Measurements from ENCODE around the gene FOXK1. TPM values are rescaled to one million over a fixed set of nuclear protein-coding genes. Genes with fewer than 3 reads are reported as not detected.

The FOXK1 gene
- total RNA-seq, 1 donor from 2014 or later: 53.6 TPM

GRCh38 chr7:4667776-4668509 is 14.2 kb upstream of the FOXK1 start:
- Histone ChIP-seq H3K4me1 (ENCODE audit: insufficient read depth, low read length) (peaks cover 32% of the 10 kb centered on the region), H3K4me2 (ENCODE audit: low read length) (peak overlapping the region; percentile 80), H3K27ac (ENCODE audit: low read depth, low read length) (peak overlapping the region; percentile 97), H3K36me3 (ENCODE audit: insufficient read depth, low read length) (no peaks in the 10 kb centered on the region), H3K27me3 (ENCODE audit: insufficient read depth, low read length) (no peaks in the 10 kb centered on the region), H3K4me3 (ENCODE audit: insufficient read depth, low read depth, low read length) (no peak overlapping the region), H4K20me1 (ENCODE audit: insufficient read depth, low read length) (no peaks in the 10 kb centered on the region), H3K9me3 (ENCODE audit: insufficient read depth, low read depth, low read length) (peaks cover 5% of the 10 kb centered on the region), H3K9ac (ENCODE audit: low read length) (peak overlapping the region; percentile 81), H3K79me2 (ENCODE audit: insufficient read depth, low read length) (no peaks in the 10 kb centered on the region), H2AFZ (ENCODE audit: low read depth, low read length) (peak overlapping the region; percentile 74)
- peaks cover 9% of the 10 kb centered on the region for H3K9me3 Mint-ChIP-seq (ENCODE audit: unreplicated experiment)
- FAIRE-seq (no peak), DNase-seq (ENCODE audit: low read depth) (peak; percentile 97)
- TF ChIP-seq CTCF (IDR thresholded peaks at IDR 0.05; ENCODE audit: insufficient read depth, low read depth, low read length) (no peak), EZH2 (IDR thresholded peaks at IDR 0.05; ENCODE audit: insufficient read depth, low read length) (no peak)
- no peaks in the 10 kb centered on the region for H3K36me3 Mint-ChIP-seq (ENCODE audit: low read depth, unreplicated experiment)
- H3K27me3 Mint-ChIP-seq (ENCODE audit: low read depth, unreplicated experiment): peaks cover 12% of the 10 kb centered on the region
- H3K4me3 Mint-ChIP-seq (ENCODE audit: unreplicated experiment): peak overlapping the region; percentile 22
- peak overlapping the region; percentile 99 for H3K27ac Mint-ChIP-seq (ENCODE audit: unreplicated experiment)
- peaks cover 11% of the 10 kb centered on the region for H3K4me1 Mint-ChIP-seq (ENCODE audit: low read depth, unreplicated experiment)

- Histone ChIP-seq H3K9ac (ENCODE audit: low read length) (peak overlapping the region; percentile 81), H3K27me3 (ENCODE audit: insufficient read depth, low read length) (no peaks in the 10 kb centered on the region)
Observed at GRCh38 chr7:4668510-4668847, 13.6 kb upstream of the FOXK1 start.

More at GRCh38 chr7:4668510-4668847, 13.6 kb upstream of the FOXK1 start:
- Histone ChIP-seq H3K27ac (ENCODE audit: low read depth, low read length) (peak overlapping the region; percentile 97), H3K36me3 (ENCODE audit: insufficient read depth, low read length) (no peaks in the 10 kb centered on the region), H2AFZ (ENCODE audit: low read depth, low read length) (peak overlapping the region; percentile 74), H3K79me2 (ENCODE audit: insufficient read depth, low read length) (no peaks in the 10 kb centered on the region), H3K4me1 (ENCODE audit: insufficient read depth, low read length) (peaks cover 32% of the 10 kb centered on the region), H3K4me3 (ENCODE audit: insufficient read depth, low read depth, low read length) (no peak overlapping the region), H3K4me2 (ENCODE audit: low read length) (peak overlapping the region; percentile 80), H3K9me3 (ENCODE audit: insufficient read depth, low read depth, low read length) (peaks cover 5% of the 10 kb centered on the region), H4K20me1 (ENCODE audit: insufficient read depth, low read length) (no peaks in the 10 kb centered on the region)
- Mint-ChIP-seq H3K4me3 (ENCODE audit: unreplicated experiment) (no peak overlapping the region), H3K9me3 (ENCODE audit: unreplicated experiment) (peaks cover 9% of the 10 kb centered on the region), H3K27ac (ENCODE audit: unreplicated experiment) (peak overlapping the region; percentile 99), H3K27me3 (ENCODE audit: low read depth, unreplicated experiment) (peaks cover 12% of the 10 kb centered on the region), H3K4me1 (ENCODE audit: low read depth, unreplicated experiment) (peaks cover 11% of the 10 kb centered on the region), H3K36me3 (ENCODE audit: low read depth, unreplicated experiment) (no peaks in the 10 kb centered on the region)
- FAIRE-seq (no peak), DNase-seq (ENCODE audit: low read depth) (no peak)
- TF ChIP-seq EZH2 (IDR thresholded peaks at IDR 0.05; ENCODE audit: insufficient read depth, low read length): no peak
- no peak for TF ChIP-seq CTCF (IDR thresholded peaks at IDR 0.05; ENCODE audit: insufficient read depth, low read depth, low read length)
